Neural progenitor cell (in vitro differentiated cells): ENCODE results near the gene NDUFA7. TPM values are rescaled to one million over a fixed set of nuclear protein-coding genes. Genes with fewer than 3 reads are reported as not detected.
"Not testable (repeated sequence)": the region's sequence is repeated elsewhere in the genome, so short reads cannot be mapped to it uniquely, and the experiment has no call there.

Experiments
- DNase-seq: peaks from one replicate; pipeline ENCODE4 v3.0.0-alpha.2; 2016; ENCODE audit warnings: low spot score
- H2AFZ ChIP-seq: fragments of 200-600 bp; sonication (generic); replicated peaks from 2 replicates; pipeline ENCODE4 v1.6.1; 2016; ENCODE audit warnings: antibody characterized with exemption
- H3F3A ChIP-seq: fragments of 200-600 bp; sonication (generic); 2 replicates; pipeline ENCODE4 v1.6.1; 2016; ENCODE audit warnings: antibody characterized with exemption, low read depth
- H3K27ac ChIP-seq: fragments of 200-600 bp; sonication (generic); 2 replicates; pipeline ENCODE4 v1.5.1; 2016; ENCODE audit warnings: mild to moderate bottlenecking
- H3K27me3 ChIP-seq: fragments of 200-600 bp; sonication (generic); 2 replicates; pipeline ENCODE4 v1.6.1; 2016; ENCODE audit warnings: mild to moderate bottlenecking, moderate library complexity
- H3K36me3 ChIP-seq: fragments of 200-600 bp; sonication (generic); 2 replicates; pipeline ENCODE4 v1.5.1; 2016
- H3K4me1 ChIP-seq: fragments of 200-600 bp; sonication (generic); 2 replicates; pipeline ENCODE4 v1.6.1; 2016; ENCODE audit warnings: mixed run types
- H3K4me2 ChIP-seq: fragments of 200-600 bp; sonication (generic); 2 replicates; pipeline ENCODE4 v1.6.1; 2016
- H3K4me3 ChIP-seq: fragments of 200-600 bp; sonication (generic); 2 replicates; pipeline ENCODE4 v1.5.1; 2016
- H3K79me2 ChIP-seq: fragments of 200-600 bp; sonication (generic); 2 replicates; pipeline ENCODE4 v1.6.1; 2016; ENCODE audit warnings: low read depth
- H3K9ac ChIP-seq: fragments of 200-600 bp; sonication (generic); 2 replicates; pipeline ENCODE4 v1.6.1; 2016
- H3K9me3 ChIP-seq: fragments of 200-600 bp; sonication (generic); 2 replicates; pipeline ENCODE4 v1.5.1; 2016; ENCODE audit warnings: low read depth
- H4K20me1 ChIP-seq: fragments of 200-600 bp; sonication (generic); 2 replicates; pipeline ENCODE4 v1.6.1; 2016; ENCODE audit warnings: low read depth
- H3K27ac Mint-ChIP-seq: 3 replicates; pipeline ENCODE4 v1.8.0; 2021; ENCODE audit warnings: mixed read lengths
- H3K27me3 Mint-ChIP-seq: 2 replicates; pipeline ENCODE4 v1.8.0; 2022; ENCODE audit warnings: low read depth, mild to moderate bottlenecking, inconsistent platforms, moderate library complexity, mixed read lengths; ENCODE audit not compliant: insufficient read depth
- H3K36me3 Mint-ChIP-seq: 3 replicates; pipeline ENCODE4 v1.8.0; 2021; ENCODE audit warnings: mixed read lengths
- H3K4me1 Mint-ChIP-seq: 3 replicates; pipeline ENCODE4 v1.8.0; 2021; ENCODE audit warnings: mixed read lengths
- H3K4me3 Mint-ChIP-seq: 3 replicates; pipeline ENCODE4 v1.8.0; 2021; ENCODE audit warnings: mild to moderate bottlenecking, moderate library complexity, mixed read lengths
- H3K9me3 Mint-ChIP-seq: 3 replicates; pipeline ENCODE4 v1.8.0; 2020; ENCODE audit warnings: mixed read lengths
- CTCF ChIP-seq: fragments of 200-600 bp; sonication (generic); IDR thresholded peaks from 2 replicates; pipeline ENCODE4 v1.5.1; 2017; ENCODE audit warnings: antibody characterized with exemption, mild to moderate bottlenecking
- EZH2 ChIP-seq: fragments of 200-600 bp; sonication (generic); IDR thresholded peaks from 2 replicates; pipeline ENCODE4 v1.6.1; 2017; ENCODE audit warnings: antibody characterized with exemption, mild to moderate bottlenecking, moderate library complexity
- EZH2phosphoT487 ChIP-seq: fragments of 200-600 bp; sonication (generic); IDR thresholded peaks from 2 replicates; pipeline ENCODE4 v1.6.1; 2017; ENCODE audit warnings: antibody characterized with exemption
- total RNA-seq: library from RNA; depleted of rRNA; stranded (reverse); fragments of >200 nt; gene quantifications from 2 replicates; pipeline ENCODE4 v1.2.3, GENCODE V29; 2015; ENCODE audit warnings: low replicate concordance

NDUFA7 gene
- total RNA-seq, 1 donor from 2014 or later, result 21.0 TPM

DNA sequence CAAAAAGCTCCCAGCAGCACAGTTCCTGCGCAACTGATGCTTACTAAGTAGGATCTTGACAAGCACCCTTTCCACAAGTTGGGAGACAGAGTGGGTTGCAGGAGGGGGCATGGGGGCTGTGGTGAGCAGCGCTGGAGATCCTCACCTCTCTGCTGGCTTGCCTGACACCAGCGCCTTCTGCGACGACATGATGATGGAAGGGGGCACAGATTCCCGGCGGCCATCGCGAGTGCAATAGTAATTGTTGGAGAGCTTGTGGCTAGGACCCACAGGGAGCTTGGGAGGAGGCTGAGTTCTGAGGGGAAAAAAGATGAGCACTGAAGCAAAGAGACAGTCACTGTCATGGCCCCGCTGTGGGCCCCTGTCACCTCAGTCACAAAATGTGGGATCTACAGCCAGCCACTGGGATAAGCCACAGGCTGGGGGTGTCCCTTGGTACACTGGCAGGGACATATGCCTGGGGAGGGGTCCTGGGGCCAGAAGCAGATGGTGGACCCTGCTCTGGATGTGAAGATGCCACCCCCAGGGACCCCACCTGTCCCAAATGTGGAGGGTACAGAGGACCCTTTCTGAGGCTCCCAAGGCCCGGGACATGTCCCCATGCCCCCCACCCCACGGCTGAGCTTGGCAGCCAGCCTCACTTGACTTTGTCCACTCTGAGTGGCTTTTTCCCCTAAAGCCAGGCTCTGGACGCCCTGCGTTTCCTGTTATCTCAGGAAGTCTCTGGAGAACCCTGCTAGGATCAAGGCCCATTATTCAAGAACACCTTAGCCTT is 4.6 kb downstream of the NDUFA7 start:
- H3K9me3 Mint-ChIP-seq, result no peaks in the 10 kb centered on the region
- Histone ChIP-seq H2AFZ (no peak overlapping the region), H3K4me2 (no peak overlapping the region), H3K36me3 (no peaks in the 10 kb centered on the region), H3K27ac (no peak overlapping the region), H3K9ac (no peak overlapping the region), H4K20me1 (peaks cover 5% of the 10 kb centered on the region), H3K79me2 (peaks cover 28% of the 10 kb centered on the region), H3K9me3 (no peaks in the 10 kb centered on the region), H3F3A (peaks cover 3% of the 10 kb centered on the region), H3K27me3 (no peaks in the 10 kb centered on the region), H3K4me1 (peaks cover 7% of the 10 kb centered on the region), H3K4me3 (no peak overlapping the region)
- peaks cover 2% of the 10 kb centered on the region for H3K36me3 Mint-ChIP-seq
- H3K27ac Mint-ChIP-seq, result no peak overlapping the region
- H3K4me3 Mint-ChIP-seq, result no peak overlapping the region
- peaks cover 8% of the 10 kb centered on the region for H3K4me1 Mint-ChIP-seq
- DNase-seq, result no peak
- no peaks in the 10 kb centered on the region for H3K27me3 Mint-ChIP-seq
- TF ChIP-seq EZH2phosphoT487, result no peak
- TF ChIP-seq CTCF, result no peak

DNA sequence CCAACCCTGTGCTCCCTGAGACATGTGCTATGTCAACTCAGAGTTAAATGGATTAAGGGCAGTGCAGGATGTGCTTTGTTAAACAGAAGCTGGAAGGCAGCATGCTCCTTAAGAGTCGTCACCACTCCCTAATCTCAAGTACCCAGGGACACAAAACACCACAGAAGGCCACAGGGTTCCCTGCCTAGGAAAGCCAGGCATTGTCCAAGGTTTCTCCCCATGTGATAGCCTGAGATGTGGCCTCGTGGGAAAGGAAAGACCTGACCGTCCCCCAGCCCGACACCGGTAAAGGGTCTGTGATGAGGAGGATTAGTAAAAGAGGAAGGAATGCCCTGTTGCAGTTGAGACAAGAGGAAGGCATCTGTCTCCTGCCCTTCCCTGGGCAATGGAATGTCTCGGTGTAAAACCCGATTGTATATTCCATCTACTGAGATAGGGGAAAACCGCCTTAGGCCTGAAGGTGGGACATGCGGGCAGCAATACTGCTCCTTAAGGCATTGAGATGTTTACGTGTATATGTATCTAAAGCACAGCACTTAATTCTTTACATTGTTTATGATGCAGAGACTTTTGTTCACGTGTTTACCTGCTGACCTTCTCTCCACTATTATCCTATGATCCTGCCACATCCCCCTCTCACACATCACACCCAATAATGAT is 6.1 kb downstream of the NDUFA7 start:
- not testable (repeated sequence) for H3K9ac ChIP-seq, H3K4me2 ChIP-seq, H3K4me1 ChIP-seq, H4K20me1 ChIP-seq, DNase-seq, H3K4me3 Mint-ChIP-seq, H3K4me1 Mint-ChIP-seq, H3K36me3 ChIP-seq, H3K27me3 ChIP-seq, H3K36me3 Mint-ChIP-seq, H3F3A ChIP-seq, H3K9me3 Mint-ChIP-seq, H3K9me3 ChIP-seq, H3K27ac Mint-ChIP-seq, H3K27me3 Mint-ChIP-seq, H3K4me3 ChIP-seq, H2AFZ ChIP-seq, H3K27ac ChIP-seq
- H3K79me2 ChIP-seq, result peaks cover 16% of the 10 kb centered on the region

GRCh38 chr19:8311461-8312260 is 9.5 kb downstream of the NDUFA7 start:
- Mint-ChIP-seq H3K4me1 (peaks cover 16% of the 10 kb centered on the region), H3K27me3 (peaks cover 7% of the 10 kb centered on the region), H3K9me3 (no peaks in the 10 kb centered on the region), H3K27ac (no peak overlapping the region), H3K4me3 (no peak overlapping the region), H3K36me3 (peaks cover 4% of the 10 kb centered on the region)
- Histone ChIP-seq H4K20me1 (peaks cover 7% of the 10 kb centered on the region), H3K4me2 (no peak overlapping the region), H2AFZ (no peak overlapping the region), H3K9ac (no peak overlapping the region), H3K4me1 (peaks cover 10% of the 10 kb centered on the region), H3K36me3 (no peaks in the 10 kb centered on the region), H3F3A (peaks cover 14% of the 10 kb centered on the region), H3K9me3 (no peaks in the 10 kb centered on the region), H3K27me3 (no peaks in the 10 kb centered on the region), H3K79me2 (peaks cover 12% of the 10 kb centered on the region), H3K27ac (no peak overlapping the region), H3K4me3 (no peak overlapping the region)
- TF ChIP-seq EZH2phosphoT487 (no peak), EZH2 (no peak), CTCF (no peak)
- no peak for DNase-seq
